Gastroesophageal sphincter (tissue), 3 donors: ENCODE measurements around the gene NFKB1.

Experiments used
- EP300 ChIP-seq: sonication (generic); formaldehyde crosslinking; IDR thresholded peaks from one replicate; pipeline ENCODE4 v1.6.1; 2017; ENCODE audit warnings: antibody characterized with exemption, mild to moderate bottlenecking
- POLR2A ChIP-seq, 2 donors: fragments of 450-650 bp; IDR thresholded peaks; one replicate each; pipeline ENCODE4 v1.6.1; 2017; ENCODE audit warnings: antibody characterized with exemption in 2 of 2, mild to moderate bottlenecking in 2 of 2, moderate library complexity in 1 of 2
- POLR2AphosphoS5 ChIP-seq: sonication (generic); formaldehyde crosslinking; IDR thresholded peaks from one replicate; pipeline ENCODE4 v1.6.1; 2017; ENCODE audit warnings: antibody characterized with exemption
- TF ChIP-seq, protein P1 (sequence below), 4 experiments: fragments of 200-600 bp in 2 of 4; fragments of 450-650 bp in 2 of 4; sonication (generic) in 1 of 4; IDR thresholded peaks; one replicate each; pipeline ENCODE4 v1.5.1; 2017 to 2019; ENCODE audit warnings: antibody characterized with exemption in 4 of 4, mild to moderate bottlenecking in 2 of 4, moderate library complexity in 2 of 4

DNA sequence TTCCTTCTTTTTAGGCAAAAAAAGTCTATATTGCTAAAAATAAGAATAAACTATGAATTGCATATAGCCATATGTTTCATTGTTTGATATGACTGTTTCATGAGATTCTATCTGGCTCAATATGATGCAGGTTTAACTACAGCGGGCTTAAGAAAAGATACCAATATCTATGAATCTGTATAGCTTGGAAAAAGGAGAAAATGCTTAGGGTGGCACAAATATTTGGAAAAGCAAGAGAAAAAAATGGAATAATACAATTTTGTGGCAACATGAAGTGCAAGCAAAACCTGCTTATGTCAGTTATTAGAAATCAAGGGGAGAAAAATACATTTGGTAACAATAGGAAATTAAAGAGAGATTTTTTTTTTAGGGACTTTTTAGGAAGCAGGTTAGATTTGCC, 48.3 kb upstream of the NFKB1 start:
- TF ChIP-seq, protein P1, sequence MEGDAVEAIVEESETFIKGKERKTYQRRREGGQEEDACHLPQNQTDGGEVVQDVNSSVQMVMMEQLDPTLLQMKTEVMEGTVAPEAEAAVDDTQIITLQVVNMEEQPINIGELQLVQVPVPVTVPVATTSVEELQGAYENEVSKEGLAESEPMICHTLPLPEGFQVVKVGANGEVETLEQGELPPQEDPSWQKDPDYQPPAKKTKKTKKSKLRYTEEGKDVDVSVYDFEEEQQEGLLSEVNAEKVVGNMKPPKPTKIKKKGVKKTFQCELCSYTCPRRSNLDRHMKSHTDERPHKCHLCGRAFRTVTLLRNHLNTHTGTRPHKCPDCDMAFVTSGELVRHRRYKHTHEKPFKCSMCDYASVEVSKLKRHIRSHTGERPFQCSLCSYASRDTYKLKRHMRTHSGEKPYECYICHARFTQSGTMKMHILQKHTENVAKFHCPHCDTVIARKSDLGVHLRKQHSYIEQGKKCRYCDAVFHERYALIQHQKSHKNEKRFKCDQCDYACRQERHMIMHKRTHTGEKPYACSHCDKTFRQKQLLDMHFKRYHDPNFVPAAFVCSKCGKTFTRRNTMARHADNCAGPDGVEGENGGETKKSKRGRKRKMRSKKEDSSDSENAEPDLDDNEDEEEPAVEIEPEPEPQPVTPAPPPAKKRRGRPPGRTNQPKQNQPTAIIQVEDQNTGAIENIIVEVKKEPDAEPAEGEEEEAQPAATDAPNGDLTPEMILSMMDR (IDR thresholded peaks at IDR 0.05), result no peak
- TF ChIP-seq POLR2AphosphoS5, result no peak
- TF ChIP-seq EP300, result no peak
- no peak for TF ChIP-seq POLR2A (IDR thresholded peaks at IDR 0.05)
